ENCODE measurements around the gene NSD2.

NSD2 gene

DNA sequence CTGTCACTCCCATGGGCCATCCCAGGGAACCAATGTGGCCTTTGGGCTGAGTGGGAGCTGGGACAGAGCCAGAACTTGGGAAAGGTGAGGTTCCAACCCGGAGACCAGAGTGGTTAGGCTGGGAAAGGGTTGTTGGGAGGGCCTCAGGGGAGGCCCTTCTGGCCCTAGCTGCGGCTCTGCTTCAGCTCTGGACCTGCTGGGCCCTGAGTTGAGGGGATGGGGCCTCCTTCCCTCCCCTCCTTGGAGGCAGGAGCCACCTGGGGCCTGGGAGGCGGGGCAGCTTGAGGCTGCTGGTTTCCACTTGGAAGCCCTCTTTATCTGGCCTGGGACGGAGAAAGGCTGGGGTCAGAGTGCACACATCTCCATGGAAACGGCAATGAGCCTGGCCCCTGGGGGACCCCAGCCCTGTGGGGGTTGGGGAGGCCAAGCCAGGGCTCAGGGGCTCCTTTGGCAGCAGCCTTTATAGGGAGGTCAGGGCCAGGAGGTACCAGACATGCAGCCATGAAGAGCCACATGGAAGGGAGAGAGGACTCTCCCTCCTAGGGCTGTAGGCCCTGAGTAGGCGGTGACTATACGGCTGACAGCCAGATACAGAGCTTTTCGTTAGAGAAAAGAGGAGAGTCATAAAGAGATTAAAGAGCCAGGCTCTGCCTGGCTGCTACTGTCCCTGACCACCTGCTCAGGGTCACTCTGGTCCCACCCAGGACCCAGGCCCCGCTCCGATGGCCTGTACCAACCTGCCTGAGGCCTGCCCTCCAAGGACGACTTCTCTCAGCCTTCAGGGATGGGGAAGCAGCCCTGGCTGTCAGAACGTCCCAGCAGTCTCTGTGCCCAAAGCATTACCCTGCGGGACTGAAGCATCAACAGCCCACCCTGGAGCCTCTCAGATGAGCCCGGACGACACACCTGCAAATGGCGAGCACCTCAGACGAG is 6.9 kb upstream of the NSD2 start:
- no peak for DNase-seq

DNA sequence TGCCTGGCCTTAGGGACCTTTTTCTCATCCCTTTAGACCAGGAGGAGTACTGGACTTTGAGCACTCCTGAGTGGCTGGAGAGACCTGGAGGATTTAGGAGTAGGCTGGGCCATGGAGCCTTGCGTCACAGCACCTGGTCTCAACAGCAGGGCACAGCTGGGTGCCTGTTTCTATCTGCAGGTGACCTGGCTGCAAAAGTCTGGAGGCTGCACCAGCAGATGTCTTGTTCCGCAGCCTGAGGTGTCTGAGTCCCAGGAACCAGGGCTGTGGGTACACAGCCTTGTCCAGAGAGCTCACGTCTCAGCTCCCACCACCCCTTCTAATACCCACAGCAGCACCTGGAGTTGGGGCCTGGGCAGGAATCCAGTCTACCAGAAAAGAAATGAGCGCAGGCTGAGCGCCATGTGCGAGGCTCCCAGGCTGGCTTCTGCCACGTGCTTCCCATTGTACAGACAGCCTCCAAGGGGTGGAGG is 5.0 kb upstream of the NSD2 start:
- DNase-seq = no peak

DNA sequence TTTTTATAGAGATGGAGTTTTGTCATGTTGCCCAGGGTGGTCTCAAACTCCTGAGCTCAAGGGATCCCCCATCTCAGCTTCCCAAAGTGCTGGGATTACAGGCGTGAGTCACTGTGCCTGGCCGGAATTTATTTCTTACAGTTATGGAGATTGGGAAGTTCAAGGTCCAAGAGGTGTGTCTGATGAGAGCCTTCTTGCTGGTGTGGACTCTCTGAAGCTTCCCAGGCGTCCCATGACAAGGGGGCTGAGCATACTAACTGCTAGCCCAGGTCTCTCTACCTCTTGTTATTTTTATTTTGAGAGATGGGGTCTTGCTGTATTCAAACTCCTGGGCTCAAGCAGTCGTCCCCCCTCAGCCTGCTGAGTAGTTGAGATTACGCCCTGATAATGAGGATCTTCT is 2.9 kb upstream of the NSD2 start:
- DNase-seq = no peak

DNA sequence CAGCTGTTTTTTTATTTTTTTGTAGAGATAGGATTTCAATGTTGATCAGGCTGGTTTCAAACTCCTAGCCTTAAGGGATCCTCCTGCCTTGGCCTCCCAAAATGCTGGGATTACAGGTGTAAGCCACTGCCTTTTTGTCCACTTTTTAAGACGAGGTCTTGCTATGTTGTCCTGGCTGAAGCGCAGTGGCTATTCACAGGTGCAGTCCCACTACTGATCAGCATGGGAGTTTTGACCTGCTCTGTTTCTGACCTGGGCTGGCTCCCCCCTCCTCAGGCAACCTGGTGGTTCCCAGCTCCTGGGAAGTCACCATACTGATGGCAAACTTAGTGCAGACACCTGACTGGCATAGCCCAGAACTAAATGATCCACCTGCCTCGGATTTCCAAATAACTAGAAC is 2.3 kb upstream of the NSD2 start:
- DNase-seq = no peak

DNA sequence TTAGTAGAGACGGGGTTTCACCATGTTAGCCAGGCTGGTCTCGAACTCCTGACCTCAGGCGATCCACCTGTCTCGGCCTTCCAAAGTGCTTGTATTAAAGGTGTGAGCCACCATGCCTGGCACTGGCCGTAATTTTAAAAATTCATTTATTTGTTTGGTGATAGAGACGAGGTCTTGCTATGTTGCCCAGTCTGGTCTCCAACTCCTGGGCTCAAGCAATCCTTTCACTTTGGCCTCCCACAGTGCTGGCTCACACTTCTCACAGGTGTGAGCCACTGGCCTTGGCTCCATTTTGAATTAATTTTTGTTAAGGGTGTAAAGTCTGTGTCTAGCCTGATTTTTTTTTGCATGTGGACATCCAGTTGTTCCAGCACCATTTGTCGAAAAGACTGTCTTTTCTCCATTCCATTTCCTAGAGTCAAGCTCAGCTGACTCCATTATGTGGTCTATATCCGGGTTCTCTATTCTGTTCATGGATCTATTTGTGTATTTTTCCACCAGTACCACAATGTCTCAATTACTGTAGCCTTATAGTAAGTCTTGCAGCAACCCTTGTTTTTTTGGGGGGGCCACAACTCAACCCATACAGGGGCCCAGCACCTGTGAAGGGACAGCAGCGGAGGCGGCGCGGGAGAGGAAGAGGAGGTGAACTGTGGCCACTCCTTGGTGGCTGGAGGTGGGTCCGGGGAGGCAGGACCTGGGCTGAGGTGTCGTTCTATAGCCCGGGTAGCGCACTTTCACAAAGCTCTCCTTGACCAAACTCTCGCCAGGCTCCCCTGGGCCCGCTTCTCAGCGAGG is 1.5 kb upstream of the NSD2 start:
- DNase-seq = no peak

DNA sequence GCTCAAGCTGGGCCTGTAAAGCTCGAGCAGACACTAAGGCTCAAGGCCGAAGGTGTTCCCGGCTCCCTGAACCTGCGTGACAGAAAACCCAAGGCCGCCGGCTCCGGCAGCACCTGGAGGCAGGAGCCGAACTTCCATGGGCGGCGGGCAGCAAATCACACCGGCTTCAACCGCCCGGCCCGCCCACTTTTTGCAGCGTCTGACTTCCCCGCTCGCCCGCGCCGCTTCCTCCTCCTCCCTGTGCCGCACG is 940 bp upstream of the NSD2 start:
- peak; percentile 86 for DNase-seq

DNA sequence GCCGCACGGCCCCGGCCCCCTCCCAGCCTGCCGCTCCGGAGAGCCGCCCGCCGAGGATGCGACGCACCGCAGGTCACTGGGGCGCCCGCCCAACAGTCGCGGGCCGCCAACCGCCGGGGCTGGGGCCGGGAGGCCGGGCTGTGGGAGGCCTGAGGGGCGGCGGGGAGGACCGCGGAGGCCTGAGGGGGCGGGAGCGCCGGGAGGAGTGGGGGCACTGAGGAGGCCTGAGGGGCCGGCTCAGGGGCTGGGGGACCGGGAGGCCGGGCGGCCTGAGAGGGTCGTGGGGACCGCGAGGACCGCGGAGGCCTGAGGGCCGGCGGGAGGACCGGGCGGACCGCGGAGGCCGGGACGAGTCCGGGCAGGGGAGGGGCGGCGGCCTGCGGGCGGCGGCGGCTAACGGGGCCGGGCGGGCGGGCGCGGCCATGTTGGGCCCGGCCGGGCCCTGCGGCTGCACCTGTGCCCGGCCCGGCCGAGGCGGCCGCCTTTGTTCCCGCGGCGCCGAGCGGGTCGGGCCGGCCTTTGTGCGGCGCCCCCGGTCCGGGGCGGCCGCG is 353 bp downstream of the NSD2 start:
- no peak for DNase-seq

DNA sequence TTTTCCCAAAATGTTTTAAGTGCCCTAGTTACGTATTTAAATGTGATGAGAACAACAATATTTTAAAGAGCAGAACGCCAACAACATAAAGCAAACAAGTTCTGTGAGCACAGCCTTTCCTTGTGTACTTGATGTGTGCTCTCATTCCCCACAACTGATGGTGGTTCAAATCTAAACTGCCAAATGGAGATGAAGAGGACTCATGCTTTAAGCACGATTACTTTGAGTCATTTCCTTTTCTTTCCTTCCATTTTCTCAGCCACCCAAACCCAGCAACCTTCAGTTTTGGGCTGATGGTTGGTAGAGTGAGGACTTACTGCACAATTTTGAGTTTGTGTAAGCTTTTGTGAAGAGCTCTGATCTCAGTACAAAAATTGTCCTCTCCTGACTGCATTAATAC is 1.7 kb downstream of the NSD2 start:
- DNase-seq = no peak

DNA sequence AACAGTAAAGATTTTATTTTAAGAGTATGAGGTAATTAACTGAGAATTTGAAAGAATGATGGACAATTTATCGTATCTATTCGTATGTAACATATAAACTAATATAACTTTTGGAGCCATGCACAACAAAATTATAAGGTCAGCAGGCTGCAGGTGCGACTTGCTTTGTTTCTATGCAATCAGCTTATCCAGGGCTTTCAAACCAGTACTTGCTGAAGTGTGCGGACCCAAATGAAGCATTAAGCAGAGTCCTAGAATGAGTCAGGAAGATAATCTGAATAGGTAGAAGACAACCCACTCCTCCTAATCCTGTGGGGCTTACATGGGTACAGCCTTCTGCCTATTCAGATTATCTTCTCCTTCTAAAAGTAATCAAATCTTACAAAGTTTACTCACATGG is 2.1 kb downstream of the NSD2 start:
- DNase-seq = no peak

DNA sequence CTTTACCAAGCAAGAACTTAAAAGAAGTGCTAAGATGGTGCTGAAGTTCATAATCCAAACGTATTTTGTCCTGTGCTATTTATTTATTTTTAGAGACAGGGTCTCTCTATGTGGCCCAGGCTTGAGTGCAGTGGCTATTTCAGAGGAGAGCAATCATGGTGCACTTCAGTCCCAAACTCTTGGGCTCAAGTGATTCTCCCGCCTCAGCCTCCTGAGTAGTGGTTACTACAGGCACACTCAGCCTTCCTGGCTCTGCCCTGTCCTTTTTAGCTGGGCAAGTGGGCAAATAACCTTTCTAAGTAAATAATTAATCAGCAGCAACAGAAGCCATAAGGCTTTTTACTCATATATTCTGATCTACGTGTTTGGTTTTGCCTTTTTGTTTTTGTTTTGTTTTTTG is 2.6 kb downstream of the NSD2 start:
- no peak for DNase-seq

DNA sequence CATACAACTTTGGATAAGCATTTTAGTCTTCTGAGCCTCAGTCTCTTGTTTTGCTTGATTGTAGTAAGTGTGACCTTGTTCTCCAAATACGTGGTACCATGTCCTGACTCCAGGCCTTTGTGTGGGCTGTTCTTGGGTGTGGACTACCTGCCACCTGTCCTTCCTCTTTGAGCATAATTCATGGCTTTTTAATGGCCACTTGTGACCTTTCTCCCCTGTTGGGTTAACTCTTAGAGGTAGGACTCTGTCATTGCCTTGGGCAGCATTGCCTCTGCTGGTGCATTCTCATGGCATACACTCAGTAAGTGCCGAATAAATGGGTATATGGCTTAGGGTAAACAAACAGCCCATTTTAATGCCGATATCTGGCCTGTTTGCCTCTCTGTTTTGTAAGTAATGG is 3.0 kb downstream of the NSD2 start:
- DNase-seq = no peak

DNA sequence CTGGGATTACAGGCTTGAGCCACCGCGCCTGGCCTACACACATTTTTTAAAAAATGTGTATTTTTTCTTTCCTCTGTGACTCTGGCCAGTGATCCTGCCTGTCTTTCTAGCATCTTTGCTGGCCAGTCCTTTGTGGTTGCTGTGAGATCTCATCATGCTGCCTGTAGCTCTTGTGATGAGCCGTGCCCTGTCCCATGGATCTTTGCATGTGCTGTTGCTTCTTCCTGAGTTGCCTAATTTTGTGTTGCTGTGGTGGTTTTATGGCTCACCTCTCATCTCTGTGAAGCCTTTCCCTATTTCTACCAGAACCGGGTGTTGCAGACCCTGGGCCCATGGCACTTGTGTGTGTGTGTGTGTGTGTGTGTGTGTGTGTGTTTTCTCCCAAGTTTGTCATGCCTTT is 8.3 kb downstream of the NSD2 start:
- no peak for DNase-seq

DNA sequence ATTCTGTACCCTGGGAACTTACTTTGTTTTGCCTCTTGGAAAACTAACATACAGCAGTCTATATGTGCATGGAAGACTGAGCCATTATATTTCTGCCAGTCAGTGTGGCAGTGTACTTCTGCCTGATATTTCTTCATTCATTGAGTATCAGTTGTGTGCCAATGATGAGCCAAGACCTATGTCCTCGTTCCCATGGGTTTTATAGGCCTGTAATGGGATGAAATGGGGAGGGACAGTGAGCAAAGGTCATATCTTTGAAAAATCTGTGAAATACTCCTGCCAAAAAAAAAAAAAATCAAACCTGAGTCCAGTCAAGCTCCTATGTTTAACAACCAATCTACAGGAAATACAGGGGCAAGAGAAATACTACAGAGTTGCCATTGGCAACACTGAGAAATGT is 9.1 kb downstream of the NSD2 start:
- DNase-seq = no peak

DNA sequence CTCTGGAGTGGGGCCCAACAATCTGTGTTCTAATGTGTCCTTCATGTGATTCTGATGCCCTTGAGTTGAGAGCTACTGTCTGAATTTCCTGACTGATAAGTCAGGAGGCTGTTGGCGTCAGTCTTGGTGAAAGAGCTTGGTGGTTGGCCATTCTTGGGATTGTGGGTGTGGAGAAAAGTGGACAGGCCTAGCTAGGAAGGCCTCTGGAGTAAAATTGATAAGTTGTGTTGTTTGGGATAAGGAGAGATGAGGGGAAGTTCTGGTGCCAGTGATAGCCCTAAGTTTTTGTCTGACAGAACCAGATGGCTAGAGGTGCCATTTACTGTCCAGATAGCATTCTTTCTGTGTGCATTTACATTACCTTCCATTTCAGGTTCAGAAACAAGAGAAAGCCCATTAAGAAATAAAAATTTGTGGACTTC is 11.7 kb downstream of the NSD2 start:
- DNase-seq = no peak

DNA sequence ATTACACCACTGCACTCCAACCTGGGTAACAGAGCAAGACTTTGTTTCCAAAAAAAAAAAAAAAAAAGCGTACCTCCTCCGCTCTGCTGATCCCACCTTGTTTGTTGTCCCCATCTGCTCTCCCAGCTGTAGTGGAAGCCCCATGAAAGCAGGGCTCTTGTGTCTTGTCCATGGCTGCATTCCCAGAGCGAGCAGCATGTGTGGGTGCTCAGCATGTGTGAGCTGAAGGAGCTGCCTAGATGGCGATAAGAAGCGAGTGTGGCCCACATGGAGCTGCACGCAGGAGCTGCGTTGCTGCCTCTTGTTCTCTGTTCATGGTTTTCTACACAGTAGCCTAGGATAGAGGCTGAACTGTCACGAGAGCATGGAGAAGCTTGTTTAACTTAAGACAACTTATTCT is 12.4 kb downstream of the NSD2 start:
- DNase-seq = no peak

DNA sequence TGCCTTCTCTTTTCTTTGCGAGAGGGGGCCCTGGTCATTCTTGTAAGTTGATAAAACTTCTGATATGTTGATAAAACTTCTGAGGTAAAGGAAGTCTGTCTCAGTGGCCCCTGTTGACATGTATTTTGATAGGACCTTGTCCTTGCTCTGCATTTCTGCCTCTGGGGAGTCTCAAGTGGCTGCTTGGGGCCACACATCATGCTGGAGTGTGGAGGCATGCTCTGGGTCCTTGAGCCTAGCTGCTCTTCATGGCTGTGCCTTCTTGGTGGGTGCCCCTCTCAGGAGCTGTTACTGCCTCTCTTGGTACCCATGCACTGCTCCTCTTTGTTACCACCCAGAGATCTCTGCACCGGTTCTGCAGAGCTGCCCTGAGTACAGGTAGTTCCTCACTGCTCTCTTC is 14.2 kb downstream of the NSD2 start:
- DNase-seq = no peak

DNA sequence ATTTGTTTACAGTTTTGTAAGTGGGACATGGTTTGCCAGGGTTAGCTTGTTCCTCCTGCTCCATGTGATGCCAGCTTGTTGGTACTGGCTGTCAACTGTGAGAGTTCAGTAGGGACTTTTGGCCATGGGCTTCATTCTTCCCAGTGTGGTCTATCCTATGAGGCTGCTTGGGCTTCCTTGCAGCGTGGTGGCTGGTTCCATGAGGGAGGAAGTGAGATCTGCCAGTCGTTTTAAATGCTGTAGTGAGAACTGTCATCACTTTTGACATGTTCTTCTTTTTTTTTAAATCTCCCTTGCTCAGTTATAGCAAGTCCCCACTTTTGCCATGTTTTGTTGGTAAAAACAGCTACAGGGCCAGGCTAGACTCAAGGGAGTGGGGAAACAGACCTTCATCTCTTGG is 15.9 kb downstream of the NSD2 start:
- DNase-seq = no peak

DNA sequence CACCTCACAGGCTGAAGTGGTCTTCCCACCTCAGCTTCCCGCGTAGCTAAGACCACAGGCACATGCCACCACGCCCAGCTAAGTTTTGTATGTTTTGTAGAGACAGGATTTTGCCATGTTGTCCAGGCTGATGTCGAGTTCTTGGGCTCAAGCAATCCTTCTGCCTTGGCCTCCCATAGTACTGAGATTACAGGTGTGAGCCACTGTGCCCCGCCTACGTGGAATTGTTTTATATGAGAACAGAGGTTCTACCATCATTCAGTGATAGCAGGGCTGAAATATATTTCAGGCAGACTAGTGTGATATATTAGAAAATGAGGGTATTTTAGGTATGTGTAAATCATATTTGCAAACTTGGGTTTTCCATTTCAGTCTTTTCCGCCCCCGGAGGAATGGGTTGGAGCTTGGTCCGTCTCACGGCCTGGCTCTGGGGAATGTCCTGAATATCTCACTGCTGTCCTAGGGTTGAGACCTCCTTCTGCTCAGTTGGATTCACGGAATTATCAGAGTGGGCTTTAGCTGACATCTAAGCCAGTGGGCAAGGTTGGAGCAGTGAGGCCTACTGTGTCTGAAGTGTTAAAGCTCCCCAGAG is 19.9 kb downstream of the NSD2 start:
- no peak for DNase-seq

DNA sequence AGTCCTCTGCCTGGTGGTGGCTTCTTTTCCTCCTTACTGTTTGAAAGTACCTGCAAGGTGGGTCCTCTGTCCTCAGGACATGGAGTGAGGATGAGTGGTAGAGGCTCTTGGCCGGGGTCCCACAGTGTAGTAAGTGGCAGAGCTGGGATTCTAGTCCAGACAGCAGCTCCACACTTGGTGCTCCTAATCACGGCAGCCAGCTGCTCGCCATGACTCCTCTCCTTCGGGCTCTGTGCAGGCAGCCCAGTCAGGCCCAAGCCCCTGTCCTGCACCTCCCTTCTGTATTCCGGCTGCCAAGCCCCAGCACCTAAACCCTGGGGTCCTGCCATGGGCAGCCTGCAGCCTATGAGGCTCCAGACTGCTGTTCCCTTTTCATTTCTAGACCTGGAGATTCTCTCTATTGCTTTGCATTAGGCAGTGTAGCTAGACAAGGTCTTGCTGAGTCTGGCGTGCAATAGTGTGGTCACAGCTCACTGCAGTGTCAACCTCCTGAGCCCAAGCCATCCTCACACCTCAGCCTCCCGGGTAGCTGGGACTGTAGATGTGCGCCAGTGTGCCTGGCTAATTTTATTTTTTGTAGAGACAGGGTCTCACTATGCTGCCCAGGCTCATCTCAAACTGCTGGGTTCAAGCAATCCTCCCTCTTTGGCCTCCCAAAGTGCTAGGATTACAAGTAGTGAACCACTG is 24.9 kb downstream of the NSD2 start:
- no peak for DNase-seq

DNA sequence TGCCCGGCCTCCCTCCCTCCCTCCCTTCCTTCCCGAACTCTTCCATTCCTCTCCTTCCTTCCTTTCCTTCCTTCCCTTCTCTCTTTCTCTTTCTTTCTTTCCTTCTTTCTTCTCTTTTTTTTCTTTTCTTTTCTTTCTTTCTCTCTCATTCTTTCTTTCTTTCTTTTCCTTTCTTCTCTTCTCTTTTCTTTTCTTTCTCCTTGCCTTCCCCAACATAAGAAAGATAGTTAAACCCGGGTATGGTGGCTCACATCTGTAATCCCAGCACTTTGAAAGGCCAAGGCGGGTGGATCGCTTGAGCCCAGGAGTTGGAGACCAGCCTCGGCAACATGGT is 25.4 kb downstream of the NSD2 start:
- DNase-seq = no peak

DNA sequence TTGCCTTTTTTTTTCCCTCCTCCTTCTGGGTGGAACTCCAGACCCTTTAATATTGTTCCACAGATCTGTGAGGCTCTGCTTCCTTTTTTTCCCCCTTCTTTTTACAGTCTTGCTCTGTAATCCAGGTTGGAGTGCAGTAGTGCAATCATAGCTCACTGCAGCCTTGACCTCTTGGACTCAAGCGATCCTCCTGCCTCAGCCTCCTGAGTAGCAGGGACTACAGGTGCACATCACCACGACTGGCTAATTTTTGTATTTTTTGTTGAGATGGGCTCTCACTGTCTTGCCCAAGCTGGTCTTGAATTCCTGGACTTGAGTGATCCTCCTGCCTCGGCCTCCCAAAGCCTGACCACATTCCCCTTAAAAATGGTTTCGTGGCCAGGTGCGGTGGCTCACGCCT is 26.8 kb downstream of the NSD2 start:
- DNase-seq = no peak

DNA sequence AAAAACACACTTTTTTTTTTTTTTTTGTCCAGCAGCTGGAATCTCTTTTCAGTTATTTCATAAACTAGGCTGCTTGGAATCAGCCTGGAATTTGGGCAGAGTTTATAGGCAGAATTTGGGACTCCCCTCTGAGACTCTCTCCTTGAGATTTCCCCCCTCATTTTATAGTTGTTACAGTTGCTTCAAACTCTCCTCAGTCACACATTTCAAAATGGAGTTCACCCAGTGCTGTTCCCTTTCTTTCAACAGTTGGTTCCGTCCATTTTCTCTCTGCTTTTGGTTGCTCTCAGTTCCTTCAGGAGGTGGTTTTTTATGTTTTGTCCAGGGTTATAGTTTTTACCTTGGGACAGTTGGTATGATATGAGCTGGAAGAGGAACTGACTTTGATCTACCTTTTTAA is 27.5 kb downstream of the NSD2 start:
- DNase-seq = no peak
